ENCODE results near the gene MGLL.

The MGLL gene

GRCh38 chr3:127718245-127718915, 103.9 kb downstream of the MGLL start:
- H3K27me3 Mint-ChIP-seq, result peaks cover 2% of the 10 kb centered on the region
- no peaks in the 10 kb centered on the region for H3K9me3 Mint-ChIP-seq

GRCh38 chr3:127717357-127718244, 104.7 kb downstream of the MGLL start:
- no peaks in the 10 kb centered on the region for H3K36me3 Mint-ChIP-seq
- H3K27me3 Mint-ChIP-seq, result peaks cover 2% of the 10 kb centered on the region
- no peaks in the 10 kb centered on the region for H3K4me1 Mint-ChIP-seq
- no peak overlapping the region for H3K27ac Mint-ChIP-seq
- H3K4me3 Mint-ChIP-seq, result no peak overlapping the region
- no peaks in the 10 kb centered on the region for H3K9me3 Mint-ChIP-seq

More at GRCh38 chr3:127718245-127718915, 103.9 kb downstream of the MGLL start:
- no peaks in the 10 kb centered on the region for H3K4me1 Mint-ChIP-seq
- H3K27ac Mint-ChIP-seq, result no peak overlapping the region
- no peaks in the 10 kb centered on the region for H3K36me3 Mint-ChIP-seq
- no peak overlapping the region for H3K4me3 Mint-ChIP-seq

GRCh38 chr3:127716384-127716783, 105.9 kb downstream of the MGLL start:
- no peak overlapping the region for H3K4me3 Mint-ChIP-seq
- H3K27ac Mint-ChIP-seq, result no peak overlapping the region
- H3K4me1 Mint-ChIP-seq, result no peaks in the 10 kb centered on the region
- no peaks in the 10 kb centered on the region for H3K9me3 Mint-ChIP-seq
- H3K36me3 Mint-ChIP-seq, result no peaks in the 10 kb centered on the region
- peaks cover 2% of the 10 kb centered on the region for H3K27me3 Mint-ChIP-seq

- Mint-ChIP-seq H3K4me3 (no peak overlapping the region), H3K27ac (no peak overlapping the region), H3K27me3 (peaks cover 2% of the 10 kb centered on the region), H3K36me3 (no peaks in the 10 kb centered on the region), H3K4me1 (no peaks in the 10 kb centered on the region), H3K9me3 (no peaks in the 10 kb centered on the region)
These were observed 106.8 kb downstream of the MGLL start for GRCh38 chr3:127715532-127715931.

DNA sequence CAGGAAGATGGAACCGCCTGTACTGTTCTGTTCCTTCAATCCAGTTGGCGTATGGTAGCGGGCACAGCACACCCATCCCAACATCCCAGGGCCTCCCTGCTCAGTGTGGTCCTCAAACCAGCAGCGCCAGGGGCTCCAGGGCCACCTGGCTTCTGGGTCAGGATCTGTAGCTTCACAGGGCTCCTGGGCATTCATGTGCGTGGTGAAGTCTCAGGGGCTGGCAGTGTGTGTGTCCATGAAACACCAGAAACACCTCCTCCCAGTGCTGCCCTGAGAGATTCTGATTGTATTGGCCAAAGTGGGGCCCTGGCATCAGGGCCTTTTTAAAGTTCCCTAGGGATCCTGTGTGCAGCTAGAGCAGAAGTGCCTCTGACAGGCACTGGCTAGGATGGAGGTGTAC, 107.4 kb downstream of the MGLL start:
- no peaks in the 10 kb centered on the region for H3K4me1 Mint-ChIP-seq
- H3K27me3 Mint-ChIP-seq, result peaks cover 2% of the 10 kb centered on the region
- H3K4me3 Mint-ChIP-seq, result no peak overlapping the region
- H3K27ac Mint-ChIP-seq, result no peak overlapping the region
- H3K9me3 Mint-ChIP-seq, result no peaks in the 10 kb centered on the region
- no peaks in the 10 kb centered on the region for H3K36me3 Mint-ChIP-seq

DNA sequence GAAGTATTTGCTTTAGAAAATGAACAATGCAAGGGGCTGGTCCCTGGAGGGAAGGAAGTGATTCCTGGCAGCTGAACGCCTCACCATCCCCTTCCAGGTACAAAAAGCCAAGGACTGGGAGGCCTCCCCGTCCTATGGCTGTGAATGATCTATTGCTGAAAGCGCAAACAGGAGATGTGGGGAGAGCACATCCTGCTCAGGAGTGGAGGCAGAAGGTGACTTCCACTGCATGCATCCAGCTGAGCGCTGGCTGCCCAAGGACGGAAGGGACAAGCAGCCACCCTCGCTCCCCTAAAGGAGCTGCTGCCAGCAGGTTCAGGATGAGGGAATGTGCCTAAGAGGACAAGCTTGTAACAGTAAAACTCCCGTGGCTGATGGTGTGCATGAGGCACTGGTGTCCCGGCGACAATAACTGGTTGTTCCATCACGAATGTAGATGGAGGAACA, 108.2 kb downstream of the MGLL start:
- Mint-ChIP-seq H3K36me3 (no peaks in the 10 kb centered on the region), H3K27ac (no peak overlapping the region), H3K4me3 (no peak overlapping the region), H3K9me3 (no peaks in the 10 kb centered on the region), H3K4me1 (no peaks in the 10 kb centered on the region), H3K27me3 (peaks cover 2% of the 10 kb centered on the region)

GRCh38 chr3:127712881-127713771, 109.2 kb downstream of the MGLL start:
- Mint-ChIP-seq H3K4me3 (no peak overlapping the region), H3K36me3 (no peaks in the 10 kb centered on the region), H3K27ac (no peak overlapping the region), H3K4me1 (no peaks in the 10 kb centered on the region), H3K9me3 (no peaks in the 10 kb centered on the region), H3K27me3 (peaks cover 2% of the 10 kb centered on the region)

DNA sequence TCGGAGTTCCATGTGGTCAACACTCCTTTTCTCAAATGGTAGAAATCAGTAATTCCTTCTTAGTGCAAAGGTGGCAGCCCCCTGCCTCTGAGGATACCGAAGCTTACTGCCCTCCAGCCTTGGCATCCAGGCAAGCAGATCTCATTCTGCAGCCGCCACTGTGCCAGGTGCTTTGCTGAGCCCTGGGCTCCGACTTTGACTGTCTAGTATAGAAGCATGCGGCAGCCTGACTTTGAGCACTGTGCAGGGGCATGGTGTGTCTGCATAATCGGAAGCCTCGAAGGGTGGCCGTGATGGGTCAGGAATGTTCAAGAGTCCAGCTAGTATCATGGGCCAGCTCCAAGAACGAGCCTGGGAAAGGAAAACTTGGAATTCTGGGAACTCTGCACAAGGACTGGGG, 109.9 kb downstream of the MGLL start:
- Mint-ChIP-seq H3K27ac (no peak overlapping the region), H3K9me3 (no peaks in the 10 kb centered on the region)

GRCh38 chr3:127711896-127712295, 110.4 kb downstream of the MGLL start:
- Mint-ChIP-seq H3K27me3 (peaks cover 2% of the 10 kb centered on the region), H3K4me1 (no peaks in the 10 kb centered on the region)

More for the DNA sequence above, 109.9 kb downstream of the MGLL start:
- peaks cover 2% of the 10 kb centered on the region for H3K27me3 Mint-ChIP-seq
- no peak overlapping the region for H3K4me3 Mint-ChIP-seq
- no peaks in the 10 kb centered on the region for H3K4me1 Mint-ChIP-seq
- H3K36me3 Mint-ChIP-seq, result no peaks in the 10 kb centered on the region

GRCh38 chr3:127711021-127711695, 111.2 kb downstream of the MGLL start:
- Mint-ChIP-seq H3K36me3 (no peaks in the 10 kb centered on the region), H3K9me3 (no peaks in the 10 kb centered on the region), H3K4me1 (no peaks in the 10 kb centered on the region), H3K27me3 (peaks cover 2% of the 10 kb centered on the region), H3K4me3 (no peak overlapping the region), H3K27ac (no peak overlapping the region)

More at GRCh38 chr3:127711896-127712295, 110.4 kb downstream of the MGLL start:
- H3K27ac Mint-ChIP-seq, result no peak overlapping the region
- H3K36me3 Mint-ChIP-seq, result no peaks in the 10 kb centered on the region
- no peaks in the 10 kb centered on the region for H3K9me3 Mint-ChIP-seq
- no peak overlapping the region for H3K4me3 Mint-ChIP-seq

DNA sequence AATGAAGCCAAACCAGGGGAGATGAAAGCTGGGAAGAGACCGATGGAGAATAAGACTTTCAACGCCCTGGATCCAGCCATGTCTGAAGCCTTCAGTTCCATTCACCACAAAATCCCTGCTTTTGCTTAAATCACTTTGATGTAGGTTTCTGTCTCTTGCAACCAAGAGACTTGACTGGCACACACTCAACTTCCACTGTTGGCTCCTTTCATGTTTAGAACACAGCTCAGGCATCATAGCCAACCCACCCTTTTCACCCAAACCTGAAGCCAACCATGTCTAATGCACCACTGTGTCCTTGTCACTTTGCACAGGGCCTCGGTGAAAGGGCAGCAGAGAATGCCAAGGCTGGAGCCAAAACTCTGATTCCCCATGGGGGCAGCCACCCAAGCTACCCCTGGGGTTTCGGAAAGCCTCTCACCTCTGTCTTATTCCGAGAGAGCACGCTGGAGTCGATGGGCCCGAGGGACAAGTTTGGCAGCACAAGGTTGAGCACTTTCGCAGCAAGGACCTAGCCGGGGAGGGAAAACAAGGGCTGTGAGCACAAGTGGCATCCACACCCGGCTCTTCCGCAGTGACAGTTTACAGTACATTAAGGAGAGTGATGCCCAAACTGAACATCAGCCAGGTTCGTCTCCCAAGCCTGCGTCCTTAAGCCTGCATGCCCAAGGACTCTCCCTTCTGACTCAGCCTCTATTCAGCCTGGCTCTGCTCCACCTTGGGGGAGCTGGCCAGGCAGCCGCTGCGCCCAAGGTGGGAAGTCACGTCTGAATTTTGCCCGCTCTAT, 112.0 kb downstream of the MGLL start:
- Mint-ChIP-seq H3K36me3 (no peaks in the 10 kb centered on the region), H3K27me3 (peaks cover under 1% of the 10 kb centered on the region), H3K4me1 (no peaks in the 10 kb centered on the region), H3K4me3 (no peak overlapping the region), H3K27ac (no peak overlapping the region), H3K9me3 (no peaks in the 10 kb centered on the region)

GRCh38 chr3:127709320-127710060, 112.8 kb downstream of the MGLL start:
- H3K9me3 Mint-ChIP-seq, result no peaks in the 10 kb centered on the region
- no peak overlapping the region for H3K27ac Mint-ChIP-seq
- no peak overlapping the region for H3K4me3 Mint-ChIP-seq
- H3K27me3 Mint-ChIP-seq, result no peaks in the 10 kb centered on the region
- no peaks in the 10 kb centered on the region for H3K36me3 Mint-ChIP-seq
- no peaks in the 10 kb centered on the region for H3K4me1 Mint-ChIP-seq

- no peak overlapping the region for H3K4me3 Mint-ChIP-seq
- no peak overlapping the region for H3K27ac Mint-ChIP-seq
- H3K36me3 Mint-ChIP-seq, result no peaks in the 10 kb centered on the region
- H3K27me3 Mint-ChIP-seq, result no peaks in the 10 kb centered on the region
- no peaks in the 10 kb centered on the region for H3K4me1 Mint-ChIP-seq
- no peaks in the 10 kb centered on the region for H3K9me3 Mint-ChIP-seq
These were observed 113.5 kb downstream of the MGLL start for GRCh38 chr3:127708837-127709236.

Data from activated naive CD4-positive, alpha-beta T cell treated with anti-CD3 and anti-CD28 coated beads, Interleukin-2, amount 50 U/mL, for 24 hours (primary cell).